ENCODE data around the gene MAP2K1.

DNA sequence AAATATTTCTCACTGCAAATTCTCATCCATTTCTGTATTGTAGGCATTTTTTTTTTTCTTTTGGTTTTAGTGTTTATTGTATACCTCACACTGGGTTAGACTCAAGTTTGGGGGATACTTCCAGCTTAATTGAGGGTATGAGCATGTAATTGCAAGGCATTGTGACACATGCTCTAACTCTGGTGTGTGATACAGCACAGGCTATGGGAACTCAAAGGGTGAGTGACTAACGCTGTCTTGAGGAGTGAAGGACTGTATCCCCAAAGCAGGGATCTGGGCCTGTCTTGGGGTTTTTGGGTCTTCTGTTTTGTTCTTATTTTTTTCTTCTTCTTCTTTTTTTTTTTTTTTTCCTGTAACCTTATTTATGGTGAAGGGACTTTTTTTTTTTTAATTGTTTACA is 26.9 kb downstream of the MAP2K1 start:
- TF ChIP-seq, protein P1, sequence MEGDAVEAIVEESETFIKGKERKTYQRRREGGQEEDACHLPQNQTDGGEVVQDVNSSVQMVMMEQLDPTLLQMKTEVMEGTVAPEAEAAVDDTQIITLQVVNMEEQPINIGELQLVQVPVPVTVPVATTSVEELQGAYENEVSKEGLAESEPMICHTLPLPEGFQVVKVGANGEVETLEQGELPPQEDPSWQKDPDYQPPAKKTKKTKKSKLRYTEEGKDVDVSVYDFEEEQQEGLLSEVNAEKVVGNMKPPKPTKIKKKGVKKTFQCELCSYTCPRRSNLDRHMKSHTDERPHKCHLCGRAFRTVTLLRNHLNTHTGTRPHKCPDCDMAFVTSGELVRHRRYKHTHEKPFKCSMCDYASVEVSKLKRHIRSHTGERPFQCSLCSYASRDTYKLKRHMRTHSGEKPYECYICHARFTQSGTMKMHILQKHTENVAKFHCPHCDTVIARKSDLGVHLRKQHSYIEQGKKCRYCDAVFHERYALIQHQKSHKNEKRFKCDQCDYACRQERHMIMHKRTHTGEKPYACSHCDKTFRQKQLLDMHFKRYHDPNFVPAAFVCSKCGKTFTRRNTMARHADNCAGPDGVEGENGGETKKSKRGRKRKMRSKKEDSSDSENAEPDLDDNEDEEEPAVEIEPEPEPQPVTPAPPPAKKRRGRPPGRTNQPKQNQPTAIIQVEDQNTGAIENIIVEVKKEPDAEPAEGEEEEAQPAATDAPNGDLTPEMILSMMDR (IDR thresholded peaks at IDR 0.05): no peak
- no peak for TF ChIP-seq POLR2A (IDR thresholded peaks at IDR 0.05)
